ENCODE results near the gene MYB.

MYB gene

GRCh38 chr6:135170238-135170637, 10.9 kb upstream of the MYB start:
- Mint-ChIP-seq H3K4me1 (ENCODE audit: low read depth in 2 of 2) (no peaks in the 10 kb centered on the region), H3K27me3 (peaks cover 0 to 6% of the 10 kb centered on the region in 2 donors), H3K9me3 (no peaks in the 10 kb centered on the region), H3K4me3 (no peak overlapping the region), H3K36me3 (ENCODE audit: insufficient read depth) (no peaks in the 10 kb centered on the region), H3K27ac (no peak overlapping the region)
- no peak for ATAC-seq (replicated peaks)
- no peak for DNase-seq

GRCh38 chr6:135170849-135171248, 10.3 kb upstream of the MYB start:
- ATAC-seq (replicated peaks) (no peak), DNase-seq (no peak)
- Mint-ChIP-seq H3K27ac (no peak overlapping the region), H3K36me3 (ENCODE audit: insufficient read depth) (no peaks in the 10 kb centered on the region), H3K27me3 (no peaks in the 10 kb centered on the region), H3K9me3 (no peaks in the 10 kb centered on the region), H3K4me3 (no peak overlapping the region), H3K4me1 (ENCODE audit: low read depth in 2 of 2) (no peaks in the 10 kb centered on the region)

DNA sequence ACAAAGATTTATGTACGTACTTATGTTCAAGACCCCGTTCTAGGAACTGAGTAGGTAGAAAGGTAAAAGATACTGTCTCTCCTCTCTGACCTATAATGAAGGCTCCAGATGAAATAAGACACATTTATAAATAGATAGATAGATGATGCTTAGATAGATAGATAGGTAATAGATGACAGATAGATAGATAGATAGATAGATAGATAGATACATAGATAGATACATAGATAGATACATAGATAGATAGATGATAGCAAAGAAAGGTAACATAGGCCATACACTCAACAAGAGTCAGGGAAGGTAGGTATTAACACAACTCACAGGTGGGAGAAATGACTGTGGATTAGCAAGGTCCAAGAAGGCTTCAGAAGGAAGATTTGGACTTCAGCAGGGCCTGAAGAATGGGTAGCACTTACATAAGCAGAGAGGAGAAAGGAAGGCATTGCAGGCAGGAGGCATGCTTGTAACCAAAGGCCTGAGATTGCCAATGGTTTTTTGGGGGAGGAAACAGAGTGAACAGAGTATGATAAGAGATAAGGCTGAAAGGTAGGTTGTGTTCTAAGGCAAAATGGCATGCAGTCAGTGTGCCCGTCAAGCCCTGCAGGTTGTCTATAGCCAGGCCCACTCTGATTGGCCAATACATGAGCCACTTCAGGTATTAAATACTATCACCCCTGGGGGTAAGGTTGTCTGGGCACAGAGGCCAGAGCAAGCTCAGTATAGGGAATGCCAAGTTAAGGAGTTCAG, 7.7 kb upstream of the MYB start:
- Mint-ChIP-seq H3K4me3 (no peak overlapping the region), H3K9me3 (no peaks in the 10 kb centered on the region), H3K27ac (no peak overlapping the region), H3K36me3 (ENCODE audit: insufficient read depth) (no peaks in the 10 kb centered on the region), H3K4me1 (ENCODE audit: low read depth in 2 of 2) (no peaks in the 10 kb centered on the region), H3K27me3 (no peaks in the 10 kb centered on the region)
- DNase-seq (no peak), ATAC-seq (replicated peaks) (no peak)

- ATAC-seq (replicated peaks) (no peak), DNase-seq (no peak)
- H3K27me3 Mint-ChIP-seq, result no peaks in the 10 kb centered on the region
- H3K36me3 Mint-ChIP-seq (ENCODE audit: insufficient read depth), result no peaks in the 10 kb centered on the region
- H3K9me3 Mint-ChIP-seq, result no peaks in the 10 kb centered on the region
- H3K4me3 Mint-ChIP-seq, result no peak overlapping the region
- no peaks in the 10 kb centered on the region for H3K4me1 Mint-ChIP-seq (ENCODE audit: low read depth in 2 of 2)
- H3K27ac Mint-ChIP-seq, result no peak overlapping the region
Observed at GRCh38 chr6:135173989-135174484, 7.1 kb upstream of the MYB start.

DNA sequence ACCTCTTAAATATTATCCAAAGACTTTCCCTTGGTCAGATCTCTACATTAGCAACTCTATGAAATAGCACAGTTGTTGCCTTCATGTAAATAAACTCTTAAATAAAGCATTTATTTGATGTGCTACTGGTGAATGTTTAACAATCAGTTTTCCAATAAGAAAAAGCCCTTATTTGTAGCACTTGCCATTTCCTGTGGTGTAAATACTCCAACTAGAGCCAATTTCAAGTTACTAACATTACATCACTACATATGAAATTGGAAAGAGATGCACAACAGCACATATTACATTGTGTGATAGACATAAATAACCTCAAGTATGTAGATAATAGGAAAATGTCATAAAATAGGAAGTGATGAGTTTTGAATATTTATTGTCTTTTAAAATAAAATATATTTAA, 5.0 kb upstream of the MYB start:
- Mint-ChIP-seq H3K27ac (no peak overlapping the region), H3K9me3 (no peaks in the 10 kb centered on the region), H3K4me3 (no peak overlapping the region), H3K27me3 (no peaks in the 10 kb centered on the region), H3K36me3 (ENCODE audit: insufficient read depth) (no peaks in the 10 kb centered on the region), H3K4me1 (ENCODE audit: low read depth in 2 of 2) (peaks cover 3 to 7% of the 10 kb centered on the region in 2 donors)
- no peak for DNase-seq
- ATAC-seq (replicated peaks), result no peak

DNA sequence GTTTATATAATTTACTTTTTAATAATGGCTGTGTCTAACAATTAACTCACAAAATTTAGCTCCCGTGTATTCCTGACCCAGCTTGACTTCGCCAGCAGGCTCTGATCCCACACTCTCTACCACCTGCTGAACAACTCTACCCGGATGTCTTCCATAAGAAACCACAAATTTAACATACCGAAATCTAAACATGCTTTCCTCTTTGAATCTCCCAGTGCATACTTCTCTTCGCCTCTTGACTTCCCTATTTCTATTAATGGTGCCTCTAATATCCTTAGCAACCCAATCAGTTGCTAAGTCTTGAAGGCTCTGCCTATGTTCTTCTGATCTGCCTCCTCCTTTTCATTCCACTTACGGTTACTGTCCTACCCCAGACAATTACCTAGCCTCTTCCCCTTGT, 4.6 kb upstream of the MYB start:
- Mint-ChIP-seq H3K4me1 (ENCODE audit: low read depth in 2 of 2) (peaks cover 3 to 8% of the 10 kb centered on the region in 2 donors), H3K4me3 (no peak overlapping the region), H3K36me3 (ENCODE audit: insufficient read depth) (no peaks in the 10 kb centered on the region), H3K9me3 (no peaks in the 10 kb centered on the region), H3K27ac (no peak overlapping the region), H3K27me3 (no peaks in the 10 kb centered on the region)
- no peak for DNase-seq
- no peak for ATAC-seq (replicated peaks)

DNA sequence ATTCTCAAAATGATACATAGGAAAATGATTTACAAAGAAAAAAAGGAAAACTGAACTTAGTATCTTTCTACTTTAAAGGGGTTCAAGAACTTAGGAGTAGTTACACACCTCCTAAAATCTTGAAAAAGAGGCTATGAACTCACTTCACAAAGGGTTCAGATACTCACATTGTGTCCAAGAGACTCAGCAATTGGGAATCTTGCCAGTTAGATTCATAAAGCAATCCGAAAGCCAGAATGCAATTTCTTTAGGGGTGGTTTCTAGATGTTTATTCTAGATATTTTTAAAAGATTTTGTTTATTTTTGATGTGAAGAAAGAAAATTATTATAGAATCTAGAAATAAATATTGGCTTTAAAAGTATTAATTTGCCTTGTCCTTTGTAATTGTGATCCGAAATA, 1.7 kb upstream of the MYB start:
- Mint-ChIP-seq H3K27me3 (no peaks in the 10 kb centered on the region), H3K4me1 (ENCODE audit: low read depth in 2 of 2) (peaks cover 18 to 26% of the 10 kb centered on the region in 2 donors)

GRCh38 chr6:135179920-135180541, 1.1 kb upstream of the MYB start:
- Mint-ChIP-seq H3K9me3 (no peaks in the 10 kb centered on the region), H3K27ac (peak overlapping the region; percentile 7 to 27), H3K4me3 (peak overlapping the region; percentile 82 to 90), H3K36me3 (ENCODE audit: insufficient read depth) (peaks cover 11% of the 10 kb centered on the region), H3K4me1 (ENCODE audit: low read depth in 2 of 2) (peaks cover 18 to 26% of the 10 kb centered on the region in 2 donors), H3K27me3 (no peaks in the 10 kb centered on the region)
- DNase-seq (no peak), ATAC-seq (replicated peaks) (no peak)

More for the DNA sequence above, 1.7 kb upstream of the MYB start:
- ATAC-seq (replicated peaks) (no peak), DNase-seq (no peak)
- Mint-ChIP-seq H3K9me3 (no peaks in the 10 kb centered on the region), H3K27ac (no peak overlapping the region), H3K4me3 (no peak overlapping the region), H3K36me3 (ENCODE audit: insufficient read depth) (peaks cover 11% of the 10 kb centered on the region)

- Mint-ChIP-seq H3K36me3 (ENCODE audit: insufficient read depth) (peaks cover 11% of the 10 kb centered on the region), H3K27me3 (no peaks in the 10 kb centered on the region), H3K4me1 (ENCODE audit: low read depth in 2 of 2) (peaks cover 18 to 26% of the 10 kb centered on the region in 2 donors), H3K4me3 (peak overlapping the region; percentile 90), H3K27ac (peak overlapping the region in 1 of 2 donors; percentile 21), H3K9me3 (no peaks in the 10 kb centered on the region)
- peak in 1 of 3 experiments; percentile 1 for DNase-seq
- ATAC-seq (replicated peaks), result no peak
Observed at GRCh38 chr6:135181333-135182070, 394 bp downstream of the MYB start.

GRCh38 chr6:135182071-135183001, 1.2 kb downstream of the MYB start:
- H3K27me3 Mint-ChIP-seq, result no peaks in the 10 kb centered on the region
- H3K27ac Mint-ChIP-seq, result peak overlapping the region in 1 of 2 donors; percentile 21
- H3K4me1 Mint-ChIP-seq (ENCODE audit: low read depth in 2 of 2), result peaks cover 18 to 26% of the 10 kb centered on the region in 2 donors
- ATAC-seq (replicated peaks), result peak; percentile 21
- H3K36me3 Mint-ChIP-seq (ENCODE audit: insufficient read depth), result peaks cover 11% of the 10 kb centered on the region
- peak in 1 of 3 experiments; percentile 2 for DNase-seq
- H3K9me3 Mint-ChIP-seq, result no peaks in the 10 kb centered on the region
- peak overlapping the region; percentile 90 for H3K4me3 Mint-ChIP-seq

DNA sequence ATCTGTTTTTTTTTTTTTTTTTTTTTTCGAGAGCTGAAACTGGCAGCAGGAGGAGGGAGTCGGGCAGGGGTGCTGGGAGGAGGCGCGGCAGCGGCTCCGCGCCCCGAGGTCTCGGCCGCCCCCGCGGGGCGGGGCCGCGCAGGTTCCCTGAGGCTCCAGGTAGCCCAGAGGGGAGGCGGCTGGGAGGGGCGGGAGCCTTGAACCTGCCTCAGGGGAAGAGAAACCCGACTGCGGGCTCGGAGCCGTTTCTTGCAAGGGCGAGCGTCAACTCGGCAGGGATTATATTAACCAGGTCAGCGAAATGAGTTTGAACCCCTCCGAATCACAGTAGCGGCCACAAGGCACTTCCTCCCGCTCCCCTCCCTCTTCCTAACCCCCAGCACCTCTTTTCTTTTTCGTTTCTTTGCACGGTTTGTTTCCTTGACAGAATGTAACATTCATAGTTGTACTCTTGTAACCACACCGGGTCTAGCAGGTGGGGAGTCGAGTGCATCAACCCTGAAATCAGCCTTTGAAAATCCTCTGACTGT, 2.0 kb downstream of the MYB start:
- Mint-ChIP-seq H3K4me1 (ENCODE audit: low read depth in 2 of 2) (peaks cover 18 to 26% of the 10 kb centered on the region in 2 donors), H3K27me3 (no peaks in the 10 kb centered on the region), H3K9me3 (no peaks in the 10 kb centered on the region), H3K36me3 (ENCODE audit: insufficient read depth) (peaks cover 11% of the 10 kb centered on the region), H3K4me3 (peak overlapping the region; percentile 90), H3K27ac (no peak overlapping the region)
- ATAC-seq (replicated peaks), result peak; percentile 37
- peak in 2 of 3 experiments; percentile 25 to 34 for DNase-seq

DNA sequence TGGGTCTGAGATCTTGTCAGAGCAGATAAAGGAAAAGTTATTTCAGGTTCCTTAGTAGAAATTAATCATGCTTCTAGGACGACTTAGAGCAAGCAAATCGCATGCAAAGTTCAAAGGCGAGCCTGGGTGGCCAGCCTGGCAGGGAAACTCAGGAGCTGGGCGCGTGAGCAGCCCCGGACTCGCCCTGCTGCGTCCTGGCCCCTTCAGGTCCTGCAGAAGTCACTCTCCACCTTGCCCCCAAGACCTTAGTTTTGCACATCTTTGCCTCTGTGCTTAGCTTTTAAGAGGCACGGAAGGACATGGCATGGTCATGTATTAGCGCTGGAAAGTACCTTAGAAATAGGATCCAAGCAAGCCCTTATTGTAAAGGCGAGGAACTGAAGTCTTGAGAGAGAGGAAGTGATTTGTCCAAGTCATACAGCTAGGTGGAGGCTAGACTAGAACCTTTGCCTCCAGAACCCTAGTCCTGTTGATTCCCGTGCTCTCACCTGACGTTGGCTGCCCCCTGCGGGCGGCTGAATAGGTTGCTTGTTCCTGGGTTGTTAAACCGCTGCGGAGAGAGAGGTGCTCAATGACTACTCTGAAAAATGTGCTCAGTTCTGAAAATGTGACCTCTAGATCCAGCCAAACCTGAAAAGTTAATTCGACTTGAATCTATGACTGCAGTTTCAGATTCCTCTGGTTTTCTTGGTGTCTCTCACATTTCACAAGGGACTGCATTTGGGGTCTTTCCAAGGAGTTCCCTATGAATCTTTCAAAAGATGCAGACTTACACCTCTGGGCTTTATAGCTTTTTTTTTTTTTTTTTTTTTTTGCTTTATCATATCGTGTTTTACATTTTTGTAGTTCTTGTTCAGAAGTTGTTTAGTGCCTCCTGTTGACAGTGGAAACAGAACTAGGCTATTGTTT, 2.7 kb downstream of the MYB start:
- DNase-seq (peak; percentile 55 to 58 (median 58)), ATAC-seq (replicated peaks) (peak; percentile 51)
- Mint-ChIP-seq H3K4me3 (peak overlapping the region; percentile 90), H3K9me3 (no peaks in the 10 kb centered on the region), H3K27ac (no peak overlapping the region), H3K27me3 (peaks cover 2 to 5% of the 10 kb centered on the region in 2 donors), H3K36me3 (ENCODE audit: insufficient read depth) (peaks cover 11% of the 10 kb centered on the region), H3K4me1 (ENCODE audit: low read depth in 2 of 2) (peaks cover 18 to 26% of the 10 kb centered on the region in 2 donors)

Measured in effector memory CD8-positive, alpha-beta T cell (primary cell).